Measurements from ENCODE around the gene OVCH2.
"Not testable (repeated sequence)": the region's sequence is repeated elsewhere in the genome, so short reads cannot be mapped to it uniquely, and the experiment has no call there.

OVCH2 gene

GRCh38 chr11:7670641-7671040, 35.6 kb downstream of the OVCH2 start:
- DNase-seq, result no peak

DNA sequence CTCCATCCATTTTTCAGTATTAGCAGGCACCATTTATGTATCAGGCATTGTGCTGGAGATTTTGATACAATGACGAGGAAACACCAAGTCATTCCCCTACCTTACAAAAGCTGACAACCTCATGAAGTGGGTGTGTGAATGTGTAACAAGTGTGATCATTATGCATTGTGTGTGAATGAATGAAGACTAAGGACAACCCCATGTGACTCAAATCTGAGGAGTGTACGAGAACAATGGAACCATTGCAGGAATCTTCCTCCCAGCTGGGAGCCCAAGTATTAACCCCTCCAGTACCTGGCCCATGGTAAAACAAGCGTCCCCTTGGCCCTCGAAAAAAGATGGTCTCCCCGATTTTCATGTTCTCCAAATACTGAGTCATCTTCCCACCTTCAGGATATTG, 37.4 kb downstream of the OVCH2 start:
- DNase-seq, result no peak

GRCh38 chr11:7668464-7668863, 37.8 kb downstream of the OVCH2 start:
- DNase-seq, result no peak

DNA sequence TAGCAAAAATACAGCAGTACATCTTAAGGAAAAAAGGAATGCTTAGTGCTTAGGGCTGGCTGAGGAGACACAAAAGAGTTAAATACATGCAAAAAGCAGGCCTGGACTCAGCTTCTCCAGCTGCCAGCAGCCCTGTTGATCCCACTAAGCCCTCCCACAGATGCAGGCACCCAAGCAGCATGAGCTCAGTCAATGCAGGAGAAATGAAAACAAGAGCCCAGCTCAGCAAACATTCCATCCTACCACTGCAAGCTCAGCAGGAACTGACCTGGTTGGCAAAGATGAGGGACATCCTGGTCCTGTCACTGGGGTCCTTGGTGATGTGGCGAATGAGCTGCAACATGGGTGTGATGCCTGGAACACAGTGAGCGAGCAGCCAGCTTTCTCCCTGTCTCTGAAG, 38.8 kb downstream of the OVCH2 start:
- DNase-seq, result no peak

- DNase-seq, result no peak
These were observed 39.9 kb downstream of the OVCH2 start for GRCh38 chr11:7666292-7666866.

- DNase-seq, result peak; percentile 81
These were observed 40.6 kb downstream of the OVCH2 start for GRCh38 chr11:7665473-7666291.

DNA sequence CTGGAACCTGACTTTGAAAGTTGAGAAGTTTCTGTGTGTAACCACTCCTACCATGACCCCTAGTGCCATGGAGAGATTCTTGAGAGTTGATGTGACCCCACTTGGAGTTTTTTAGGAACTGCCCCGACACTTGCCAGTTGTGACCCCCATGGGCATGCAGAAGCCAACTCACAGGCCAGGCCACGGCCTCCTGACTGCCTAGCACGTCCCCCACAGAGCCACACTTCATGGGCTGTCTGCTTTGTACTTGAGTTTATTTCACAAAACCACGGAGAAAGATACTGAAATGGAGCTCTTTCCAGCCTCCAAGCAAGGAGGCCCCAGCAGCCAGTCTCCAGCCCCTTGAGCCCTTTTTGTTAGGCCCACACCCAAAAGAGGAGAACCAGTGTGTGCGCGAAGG, 41.4 kb downstream of the OVCH2 start:
- no peak for DNase-seq

GRCh38 chr11:7663531-7663930, 42.7 kb downstream of the OVCH2 start:
- DNase-seq, result not testable (repeated sequence)

- DNase-seq, result peak; percentile 40
These were observed 48.8 kb downstream of the OVCH2 start for GRCh38 chr11:7657306-7658025.

DNA sequence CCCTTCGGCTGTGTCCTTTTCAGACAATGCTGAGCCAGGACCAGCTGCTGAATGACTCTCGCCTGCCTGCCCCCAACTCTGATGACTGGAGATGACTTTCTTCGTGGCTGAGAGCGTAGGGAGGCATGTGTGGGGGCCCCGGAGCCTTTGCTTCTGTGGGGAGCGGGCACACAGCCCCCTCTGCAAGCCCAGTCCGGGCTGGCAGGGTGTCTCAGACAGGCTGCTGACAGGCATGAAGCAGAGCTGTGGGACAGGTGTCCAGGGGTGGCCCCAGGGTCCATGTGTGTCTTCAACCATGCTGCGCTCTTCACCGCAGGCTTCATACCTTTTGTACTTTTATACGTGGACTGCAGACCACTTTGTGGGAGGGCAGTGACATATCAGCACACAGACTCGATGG, 49.6 kb downstream of the OVCH2 start:
- DNase-seq, result no peak

- DNase-seq, result no peak
These were observed 50.7 kb downstream of the OVCH2 start for GRCh38 chr11:7655253-7656217.

- DNase-seq, result peak; percentile 36
These were observed 52.0 kb downstream of the OVCH2 start for GRCh38 chr11:7654195-7654705.

DNA sequence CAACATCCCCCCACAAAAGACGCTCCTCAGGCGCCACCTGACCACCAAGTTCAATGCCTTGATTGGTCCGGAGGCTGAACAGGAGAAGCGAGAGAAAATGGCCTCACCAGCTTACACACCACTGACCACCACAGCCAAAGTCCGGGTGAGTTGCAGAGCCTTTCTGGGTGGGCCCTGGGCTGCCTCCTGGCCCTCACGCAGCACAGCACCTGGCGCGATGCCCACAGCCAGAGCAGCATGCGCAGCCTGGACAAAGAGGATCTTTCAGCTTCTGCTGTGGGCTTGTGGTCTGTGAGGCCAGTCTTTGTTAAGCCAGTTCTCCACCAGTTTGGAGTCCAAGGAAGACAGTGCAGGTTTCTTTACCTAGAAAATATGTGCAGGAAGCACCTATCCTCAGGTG, 54.6 kb downstream of the OVCH2 start:
- DNase-seq, result no peak

- no peak for DNase-seq
These were observed 55.1 kb downstream of the OVCH2 start for GRCh38 chr11:7651140-7651551.

DNA sequence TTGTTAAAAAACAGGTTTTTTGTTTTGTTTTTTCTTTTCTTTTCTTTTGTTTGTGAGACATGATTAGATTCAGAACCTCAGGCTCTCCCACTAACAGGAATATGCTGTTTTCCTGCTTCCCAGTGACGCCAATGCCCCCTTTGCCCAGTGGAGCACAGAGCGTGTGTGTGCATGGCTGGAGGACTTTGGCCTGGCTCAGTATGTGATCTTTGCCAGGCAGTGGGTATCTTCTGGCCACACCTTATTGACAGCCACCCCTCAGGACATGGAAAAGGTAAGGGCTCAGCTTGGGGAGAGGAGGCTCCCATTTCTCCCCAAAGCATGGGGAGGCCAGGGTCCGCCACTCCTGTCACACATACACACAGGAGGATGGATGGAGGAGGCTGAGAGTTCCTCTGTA, 58.0 kb downstream of the OVCH2 start:
- no peak for DNase-seq

- no peak for DNase-seq
These were observed 59.4 kb downstream of the OVCH2 start for GRCh38 chr11:7646866-7647265.

DNA sequence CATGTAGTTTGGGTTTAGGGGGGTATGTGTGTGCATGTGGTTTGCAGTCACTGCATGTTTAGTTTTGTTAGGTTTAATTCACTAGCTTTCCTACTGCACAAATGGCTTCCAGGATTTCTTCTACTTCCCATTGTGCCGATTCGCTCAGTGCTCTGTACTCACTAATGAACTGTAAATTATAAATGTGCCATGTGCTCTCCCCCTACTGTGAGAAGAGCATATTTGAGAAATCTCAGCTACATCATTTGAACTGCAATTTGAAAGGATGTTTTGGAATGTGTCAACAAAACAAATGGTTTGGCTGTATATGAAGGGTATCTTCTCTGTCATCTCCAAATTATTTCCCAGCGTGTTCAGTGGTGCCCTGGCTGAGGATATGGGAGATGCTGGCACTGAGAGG, 61.1 kb downstream of the OVCH2 start:
- DNase-seq, result no peak

DNA sequence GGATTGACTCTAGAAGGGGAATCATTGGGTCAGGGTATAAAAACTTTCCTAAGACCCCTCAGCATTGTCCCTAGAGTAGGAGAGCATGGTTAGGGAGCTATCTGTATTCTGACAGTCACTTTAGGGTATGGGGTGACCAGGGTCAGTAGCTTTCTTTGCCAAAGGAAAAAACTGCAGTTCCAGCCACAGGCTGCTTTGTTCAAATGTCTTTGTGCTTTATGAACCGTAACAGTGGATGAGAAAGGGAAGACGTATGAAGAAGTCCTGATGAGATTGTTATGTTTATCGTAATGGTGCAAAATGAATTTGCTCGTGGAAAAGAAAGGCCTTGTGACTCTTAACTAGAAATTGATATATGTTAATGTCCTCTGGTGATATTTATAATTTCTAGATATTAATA, 63.0 kb downstream of the OVCH2 start:
- DNase-seq, result no peak

GRCh38 chr11:7642747-7643146, 63.5 kb downstream of the OVCH2 start:
- no peak for DNase-seq

DNA sequence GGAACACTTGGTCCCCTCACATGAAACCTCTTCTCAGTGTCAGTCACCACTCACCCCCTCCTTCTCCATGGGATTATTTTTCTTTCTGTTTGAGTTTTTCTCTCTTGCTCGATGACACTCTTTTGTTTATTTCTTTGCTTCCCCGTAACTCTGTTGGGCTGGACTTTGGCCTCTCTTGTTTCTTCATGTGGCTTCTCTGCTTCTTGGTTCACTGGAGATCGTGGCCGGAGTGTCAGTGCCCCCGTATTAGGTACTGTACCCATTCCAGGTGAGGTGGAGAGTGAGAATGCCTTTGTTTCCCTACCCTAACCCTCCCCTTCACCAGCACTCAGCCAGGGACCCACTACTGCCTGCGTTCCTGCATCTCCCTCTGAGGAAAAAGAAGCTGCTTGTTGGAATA, 65.5 kb downstream of the OVCH2 start:
- DNase-seq, result no peak

GRCh38 chr11:7639643-7640025, 66.6 kb downstream of the OVCH2 start:
- no peak for DNase-seq
